ENCODE data around the gene VAMP7. TPM values are rescaled to one million over a fixed set of nuclear protein-coding genes. Genes with fewer than 3 reads are reported as not detected.
"Not testable (repeated sequence)": the region's sequence is repeated elsewhere in the genome, so short reads cannot be mapped to it uniquely, and the experiment has no call there.

The VAMP7 gene, protein sequence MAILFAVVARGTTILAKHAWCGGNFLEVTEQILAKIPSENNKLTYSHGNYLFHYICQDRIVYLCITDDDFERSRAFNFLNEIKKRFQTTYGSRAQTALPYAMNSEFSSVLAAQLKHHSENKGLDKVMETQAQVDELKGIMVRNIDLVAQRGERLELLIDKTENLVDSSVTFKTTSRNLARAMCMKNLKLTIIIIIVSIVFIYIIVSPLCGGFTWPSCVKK
- 31.0 and 31.5 TPM in 2 replicates for total RNA-seq

- H3K27ac Mint-ChIP-seq: peak within 1 kb of the TSS; percentile 90
- no peaks in the 10 kb centered on the region for H3K27me3 Mint-ChIP-seq (ENCODE audit: low read depth)
- DNase-seq (ENCODE audit: low spot score): peak; percentile 76
- H3K4me1 Mint-ChIP-seq (ENCODE audit: low read depth): peaks cover 20% of the 10 kb centered on the region
- intact Hi-C loops (cut with micrococcal nuclease): loop anchor here (5.0 kb wide), 1 partner anchor 1164 kb away; no protein-coding TSS in a partner anchor
- H3K9me3 Mint-ChIP-seq: peaks cover 5% of the 10 kb centered on the region
- H3K36me3 Mint-ChIP-seq (ENCODE audit: low read depth): peaks cover 10% of the 10 kb centered on the region
- H3K4me3 Mint-ChIP-seq (ENCODE audit: low read depth): peak within 1 kb of the TSS; percentile 90
These were observed at the start of gene VAMP7 for GRCh38 chrX:155881158-155881993. TSS of gene VAMP7 (plus strand) at chrX:155881345. CDS start at chrX:155889467, 8,122 bp downstream.

DNA sequence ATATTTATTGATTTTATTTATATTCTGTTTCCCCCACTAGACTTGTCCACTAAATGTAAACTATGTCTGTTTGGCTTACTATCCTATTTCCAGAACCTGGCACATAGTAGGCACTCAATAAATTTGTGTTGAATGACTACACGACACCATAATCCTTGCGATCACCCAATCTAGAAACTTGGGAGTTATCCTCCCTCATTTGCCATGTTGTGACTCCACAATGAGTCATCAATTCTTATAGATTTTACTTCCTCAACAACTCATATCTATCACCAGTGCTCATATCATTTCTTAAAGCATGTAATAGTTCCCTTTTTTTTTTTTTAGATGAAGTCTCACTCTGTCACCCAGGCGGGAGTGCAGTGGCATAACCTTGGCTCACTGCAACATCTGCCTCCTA lies 39.9 kb upstream of the VAMP7 start:
- Mint-ChIP-seq H3K27ac (no peak overlapping the region), H3K36me3 (ENCODE audit: low read depth) (no peaks in the 10 kb centered on the region), H3K9me3 (peaks cover 38% of the 10 kb centered on the region), H3K4me1 (ENCODE audit: low read depth) (no peaks in the 10 kb centered on the region), H3K4me3 (ENCODE audit: low read depth) (no peak overlapping the region), H3K27me3 (ENCODE audit: low read depth) (no peaks in the 10 kb centered on the region)
- intact Hi-C loops (cut with micrococcal nuclease): no loop called here
- DNase-seq (ENCODE audit: low spot score): no peak

- DNase-seq (ENCODE audit: low spot score); intact Hi-C loops (cut with micrococcal nuclease); H3K36me3 Mint-ChIP-seq (ENCODE audit: low read depth); H3K27ac Mint-ChIP-seq; H3K4me3 Mint-ChIP-seq (ENCODE audit: low read depth); H3K27me3 Mint-ChIP-seq (ENCODE audit: low read depth); H3K4me1 Mint-ChIP-seq (ENCODE audit: low read depth): not testable (repeated sequence)
- peaks cover 12% of the 10 kb centered on the region for H3K9me3 Mint-ChIP-seq
These were observed 29.4 kb upstream of the VAMP7 start for GRCh38 chrX:155851786-155852185.

DNA sequence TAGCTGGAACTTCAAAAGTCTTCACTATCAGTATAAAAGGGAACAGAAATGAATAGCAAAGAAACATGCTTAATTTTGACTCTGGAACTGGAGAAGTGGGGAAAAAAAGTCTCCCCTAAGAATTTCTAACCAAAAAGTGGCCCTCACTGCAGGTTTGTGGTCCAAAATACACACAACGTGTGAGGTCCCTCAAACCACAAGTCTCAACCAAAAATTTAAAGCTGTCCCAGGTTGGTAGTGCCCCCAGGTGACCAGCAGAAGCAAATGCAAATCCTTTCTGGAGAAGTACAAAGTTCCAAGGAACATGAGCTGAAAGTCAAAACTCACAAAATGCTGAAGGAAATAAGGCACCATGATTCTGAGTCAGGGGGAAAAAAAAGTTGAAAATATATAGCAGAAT lies 23.6 kb upstream of the VAMP7 start:
- intact Hi-C loops (cut with micrococcal nuclease): no loop called here
- Mint-ChIP-seq H3K27me3 (ENCODE audit: low read depth) (peaks cover 9% of the 10 kb centered on the region), H3K27ac (no peak overlapping the region), H3K4me3 (ENCODE audit: low read depth) (no peak overlapping the region), H3K9me3 (peaks cover 12% of the 10 kb centered on the region), H3K4me1 (ENCODE audit: low read depth) (no peaks in the 10 kb centered on the region), H3K36me3 (ENCODE audit: low read depth) (no peaks in the 10 kb centered on the region)
- no peak for DNase-seq (ENCODE audit: low spot score)

DNA sequence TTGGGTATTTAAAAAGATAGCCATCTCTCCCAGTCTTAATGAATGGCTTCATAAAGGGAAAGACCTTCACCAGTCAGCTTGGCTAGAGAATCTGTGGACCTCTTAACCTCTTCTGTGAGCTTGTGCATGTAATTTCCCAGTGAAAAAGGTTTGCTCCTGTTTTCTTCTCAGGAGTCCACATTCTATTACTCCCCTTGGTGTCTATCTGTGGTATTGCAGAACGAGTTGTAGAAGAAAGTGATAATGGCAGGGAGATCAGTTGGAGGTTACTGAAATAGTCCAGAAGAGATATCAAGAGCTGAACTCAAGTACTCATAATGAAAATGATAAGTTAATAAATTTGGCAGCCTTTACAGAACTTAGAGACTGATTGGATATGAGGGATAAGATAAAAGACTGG lies 16.5 kb upstream of the VAMP7 start:
- no peaks in the 10 kb centered on the region for H3K4me1 Mint-ChIP-seq (ENCODE audit: low read depth)
- H3K27me3 Mint-ChIP-seq (ENCODE audit: low read depth): peaks cover 6% of the 10 kb centered on the region
- H3K4me3 Mint-ChIP-seq (ENCODE audit: low read depth): no peak overlapping the region
- H3K9me3 Mint-ChIP-seq: peaks cover 30% of the 10 kb centered on the region
- DNase-seq (ENCODE audit: low spot score): no peak
- intact Hi-C loops (cut with micrococcal nuclease): no loop called here
- H3K27ac Mint-ChIP-seq: no peak overlapping the region
- no peaks in the 10 kb centered on the region for H3K36me3 Mint-ChIP-seq (ENCODE audit: low read depth)

DNA sequence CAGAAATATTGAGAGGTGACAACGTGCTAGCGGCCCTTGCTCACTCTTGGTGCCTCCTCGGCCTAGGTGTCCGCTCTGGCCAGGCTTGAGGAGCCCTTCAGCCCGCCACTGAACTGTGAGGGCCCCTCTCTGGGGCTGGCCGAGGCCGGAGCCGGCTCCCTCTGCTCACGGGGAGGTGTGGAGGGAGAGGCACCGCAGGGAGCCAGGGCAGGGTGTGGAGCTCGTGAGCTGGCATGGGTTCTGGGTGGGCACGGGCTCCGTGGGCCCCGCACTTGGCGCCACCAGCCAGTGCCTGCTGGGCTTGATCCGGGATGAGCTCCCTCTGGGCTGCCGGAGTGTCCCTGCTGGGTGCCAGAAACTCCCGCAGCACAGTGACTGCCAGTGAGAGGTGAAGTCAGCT lies 16.0 kb upstream of the VAMP7 start:
- intact Hi-C loops (cut with micrococcal nuclease): no loop called here
- Mint-ChIP-seq H3K4me3 (ENCODE audit: low read depth) (no peak overlapping the region), H3K4me1 (ENCODE audit: low read depth) (peaks cover 2% of the 10 kb centered on the region), H3K9me3 (peaks cover 33% of the 10 kb centered on the region), H3K36me3 (ENCODE audit: low read depth) (no peaks in the 10 kb centered on the region), H3K27ac (no peak overlapping the region), H3K27me3 (ENCODE audit: low read depth) (peaks cover 6% of the 10 kb centered on the region)
- DNase-seq (ENCODE audit: low spot score): no peak

DNA sequence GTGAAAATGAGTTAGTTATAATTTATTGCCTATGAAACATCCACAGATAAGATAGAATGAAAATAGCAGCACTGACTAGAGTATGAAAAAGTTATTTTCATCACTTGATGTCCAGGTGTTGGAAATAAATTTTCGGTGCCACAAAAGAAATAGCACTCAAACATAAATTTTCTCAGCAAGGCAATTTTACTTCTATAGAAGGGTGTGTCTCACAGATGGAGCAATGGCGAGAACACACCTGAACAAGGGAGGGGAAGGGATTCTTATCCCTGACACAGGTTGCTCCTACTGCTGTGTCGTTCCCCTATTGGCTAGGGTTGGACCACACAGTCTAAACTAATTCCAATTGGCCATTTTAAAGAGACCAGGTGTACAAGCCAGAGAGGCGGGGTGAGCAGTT lies 13.3 kb upstream of the VAMP7 start:
- DNase-seq (ENCODE audit: low spot score): no peak
- intact Hi-C loops (cut with micrococcal nuclease): no loop called here
- Mint-ChIP-seq H3K9me3 (peaks cover 30% of the 10 kb centered on the region), H3K4me3 (ENCODE audit: low read depth) (no peak overlapping the region), H3K27me3 (ENCODE audit: low read depth) (no peaks in the 10 kb centered on the region), H3K36me3 (ENCODE audit: low read depth) (no peaks in the 10 kb centered on the region), H3K27ac (no peak overlapping the region), H3K4me1 (ENCODE audit: low read depth) (peaks cover 2% of the 10 kb centered on the region)

GRCh38 chrX:155870958-155871357 lies 10.2 kb upstream of the VAMP7 start:
- Mint-ChIP-seq H3K36me3 (ENCODE audit: low read depth) (no peaks in the 10 kb centered on the region), H3K4me1 (ENCODE audit: low read depth) (peaks cover 6% of the 10 kb centered on the region), H3K27ac (no peak overlapping the region), H3K9me3 (peaks cover 25% of the 10 kb centered on the region), H3K27me3 (ENCODE audit: low read depth) (peaks cover 2% of the 10 kb centered on the region), H3K4me3 (ENCODE audit: low read depth) (no peak overlapping the region)
- intact Hi-C loops (cut with micrococcal nuclease): no loop called here
- no peak for DNase-seq (ENCODE audit: low spot score)

DNA sequence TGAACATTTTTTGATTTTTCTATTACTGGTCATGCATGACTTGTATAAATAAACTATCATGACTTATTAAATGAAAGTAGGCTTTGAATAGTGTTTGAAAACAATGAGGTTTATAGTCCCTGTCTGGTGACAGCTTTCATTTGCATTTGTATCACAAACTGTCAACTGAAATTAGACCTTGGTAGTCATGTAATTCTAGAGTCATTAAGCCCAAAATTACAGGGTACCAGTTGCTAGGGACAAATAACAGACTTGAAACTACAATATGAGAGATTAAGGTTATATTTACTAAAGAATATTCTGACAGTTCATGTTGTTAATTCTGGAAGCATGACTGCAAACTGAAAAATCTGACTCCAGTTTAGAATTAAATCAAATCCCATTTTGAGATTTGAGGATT lies 9.2 kb upstream of the VAMP7 start:
- intact Hi-C loops (cut with micrococcal nuclease): no loop called here
- peaks cover 2% of the 10 kb centered on the region for H3K27me3 Mint-ChIP-seq (ENCODE audit: low read depth)
- DNase-seq (ENCODE audit: low spot score): no peak
- H3K9me3 Mint-ChIP-seq: peaks cover 25% of the 10 kb centered on the region
- H3K27ac Mint-ChIP-seq: no peak overlapping the region
- peaks cover 8% of the 10 kb centered on the region for H3K4me1 Mint-ChIP-seq (ENCODE audit: low read depth)
- H3K4me3 Mint-ChIP-seq (ENCODE audit: low read depth): no peak overlapping the region
- no peaks in the 10 kb centered on the region for H3K36me3 Mint-ChIP-seq (ENCODE audit: low read depth)

DNA sequence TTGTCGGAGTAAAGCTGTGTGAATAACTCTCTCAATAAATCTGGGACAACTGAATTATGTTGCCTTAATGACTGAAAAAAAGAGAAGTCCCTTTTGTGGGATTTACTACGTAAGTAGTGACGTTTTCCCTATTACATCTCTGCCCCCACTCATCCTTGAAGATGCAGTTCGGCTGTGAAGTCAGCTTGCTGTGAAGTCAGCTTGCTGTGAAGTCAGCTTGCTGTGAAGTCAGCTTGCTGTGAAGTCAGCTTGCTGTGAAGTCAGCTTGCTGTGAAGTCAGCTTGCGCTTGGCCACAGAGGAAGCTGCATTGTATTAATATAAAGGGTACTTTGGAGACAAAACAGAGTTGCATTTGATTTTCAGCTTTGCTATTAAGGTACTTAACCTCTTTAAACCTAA lies 8.0 kb upstream of the VAMP7 start:
- Mint-ChIP-seq H3K4me1 (ENCODE audit: low read depth) (peaks cover 9% of the 10 kb centered on the region), H3K27me3 (ENCODE audit: low read depth) (peaks cover 2% of the 10 kb centered on the region), H3K4me3 (ENCODE audit: low read depth) (no peak overlapping the region), H3K36me3 (ENCODE audit: low read depth) (no peaks in the 10 kb centered on the region), H3K27ac (no peak overlapping the region), H3K9me3 (peaks cover 21% of the 10 kb centered on the region)
- intact Hi-C loops (cut with micrococcal nuclease): no loop called here
- no peak for DNase-seq (ENCODE audit: low spot score)

- H3K27ac Mint-ChIP-seq: no peak overlapping the region
These were observed 6.4 kb upstream of the VAMP7 start for GRCh38 chrX:155874571-155875244.

DNA sequence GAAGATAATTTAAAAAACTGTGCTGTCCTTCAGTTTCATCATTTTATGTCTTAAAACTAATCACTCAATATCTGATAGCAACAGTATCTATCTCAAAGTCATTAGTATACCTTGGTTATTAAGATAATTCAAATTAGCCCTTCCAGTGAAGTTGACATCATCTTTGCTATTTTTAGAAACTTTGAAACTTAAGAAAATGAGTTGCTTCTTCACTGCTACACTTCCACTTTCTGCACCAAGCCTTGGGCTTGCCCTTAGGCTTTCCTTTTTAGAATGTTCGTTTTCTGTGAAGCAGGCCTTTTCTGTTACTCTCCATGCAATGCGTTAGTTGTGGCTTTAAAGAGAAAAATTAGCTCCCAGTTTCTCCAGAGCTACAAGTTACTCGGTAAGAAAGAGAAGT lies 4.4 kb upstream of the VAMP7 start:
- Mint-ChIP-seq H3K4me1 (ENCODE audit: low read depth) (peaks cover 12% of the 10 kb centered on the region), H3K4me3 (ENCODE audit: low read depth) (no peak overlapping the region)

More at GRCh38 chrX:155874571-155875244, 6.4 kb upstream of the VAMP7 start:
- intact Hi-C loops (cut with micrococcal nuclease): no loop called here
- Mint-ChIP-seq H3K27me3 (ENCODE audit: low read depth) (peaks cover 2% of the 10 kb centered on the region), H3K4me1 (ENCODE audit: low read depth) (peaks cover 10% of the 10 kb centered on the region), H3K4me3 (ENCODE audit: low read depth) (peak overlapping the region; percentile 68), H3K36me3 (ENCODE audit: low read depth) (no peaks in the 10 kb centered on the region), H3K9me3 (peaks cover 13% of the 10 kb centered on the region)
- DNase-seq (ENCODE audit: low spot score): no peak

DNA sequence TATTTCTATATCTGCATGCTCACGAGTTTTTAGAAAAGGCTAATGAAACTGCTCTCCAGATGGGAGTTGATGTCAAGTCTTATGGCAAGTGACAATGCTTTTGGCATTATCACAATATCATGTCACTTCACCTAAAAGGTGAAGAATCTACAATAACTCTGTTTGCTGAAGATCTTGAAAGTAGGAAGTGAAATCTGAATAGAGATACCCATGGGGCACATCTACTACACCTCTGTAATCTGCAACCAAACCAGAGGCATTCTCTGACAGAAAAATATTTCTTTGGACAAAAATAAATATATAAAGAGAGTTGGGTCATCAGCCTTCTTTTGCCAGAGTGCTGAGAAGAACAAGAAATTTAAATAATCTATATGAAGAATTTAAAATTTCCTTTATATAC lies 3.9 kb upstream of the VAMP7 start:
- intact Hi-C loops (cut with micrococcal nuclease): no loop called here
- no peak for DNase-seq (ENCODE audit: low spot score)
- H3K4me3 Mint-ChIP-seq (ENCODE audit: low read depth): no peak overlapping the region
- H3K4me1 Mint-ChIP-seq (ENCODE audit: low read depth): peaks cover 12% of the 10 kb centered on the region
- peaks cover 2% of the 10 kb centered on the region for H3K27me3 Mint-ChIP-seq (ENCODE audit: low read depth)
- H3K9me3 Mint-ChIP-seq: peaks cover 11% of the 10 kb centered on the region
- no peaks in the 10 kb centered on the region for H3K36me3 Mint-ChIP-seq (ENCODE audit: low read depth)
- H3K27ac Mint-ChIP-seq: no peak overlapping the region

More for the DNA sequence above, 4.4 kb upstream of the VAMP7 start:
- Mint-ChIP-seq H3K36me3 (ENCODE audit: low read depth) (no peaks in the 10 kb centered on the region), H3K9me3 (peaks cover 7% of the 10 kb centered on the region), H3K27ac (peak overlapping the region; percentile 40), H3K27me3 (ENCODE audit: low read depth) (peaks cover 2% of the 10 kb centered on the region)
- DNase-seq (ENCODE audit: low spot score): no peak
- intact Hi-C loops (cut with micrococcal nuclease): no loop called here

All from activated T-helper 2 cell treated with anti-CD3 and anti-CD28 coated beads, Interferon-gamma antibody, Interleukin-2, Interleukin-4, amounts not matched to agents 10 μg/mL and 5 μg/mL and 100 μg/mL, durations not matched to agents 14 hours and 24 hours and 36 hours (primary cell).